HG02885 (cell line): ENCODE data around the gene MUC5AC.
"Not testable (repeated sequence)": the region's sequence is repeated elsewhere in the genome, so short reads cannot be mapped to it uniquely, and the experiment has no call there.

ENCODE experiments used
- ATAC-seq: cut with Tn5 transposase; IDR thresholded peaks from one replicate; pipeline ENCODE4 v1.9.1; 2021; ENCODE audit warnings: mild to moderate bottlenecking; ENCODE audit not compliant: unreplicated experiment, poor library complexity

MUC5AC gene

DNA sequence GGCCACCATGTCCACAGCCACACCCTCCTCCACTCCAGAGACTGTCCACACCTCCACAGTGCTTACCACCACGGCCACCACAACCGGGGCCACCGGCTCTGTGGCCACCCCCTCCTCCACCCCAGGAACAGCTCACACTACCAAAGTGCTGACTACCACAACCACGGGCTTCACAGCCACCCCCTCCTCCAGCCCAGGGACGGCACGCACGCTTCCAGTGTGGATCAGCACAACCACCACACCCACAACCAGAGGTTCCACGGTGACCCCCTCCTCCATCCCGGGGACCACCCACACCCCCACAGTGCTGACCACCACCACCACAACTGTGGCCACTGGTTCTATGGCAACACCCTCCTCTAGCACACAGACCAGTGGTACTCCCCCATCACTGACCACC, 86.8 kb downstream of the MUC5AC start:
- not testable (repeated sequence) for ATAC-seq

DNA sequence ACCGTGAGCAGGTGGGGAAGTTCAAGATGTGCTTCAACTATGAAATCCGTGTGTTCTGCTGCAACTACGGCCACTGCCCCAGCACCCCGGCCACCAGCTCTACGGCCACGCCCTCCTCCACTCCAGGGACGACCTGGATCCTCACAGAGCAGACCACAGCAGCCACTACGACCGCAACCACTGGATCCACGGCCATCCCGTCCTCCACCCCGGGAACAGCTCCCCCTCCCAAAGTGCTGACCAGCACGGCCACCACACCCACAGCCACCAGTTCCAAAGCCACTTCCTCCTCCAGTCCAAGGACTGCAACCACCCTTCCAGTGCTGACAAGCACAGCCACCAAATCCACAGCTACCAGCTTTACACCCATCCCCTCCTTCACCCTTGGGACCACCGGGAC, 88.0 kb downstream of the MUC5AC start:
- not testable (repeated sequence) for ATAC-seq

DNA sequence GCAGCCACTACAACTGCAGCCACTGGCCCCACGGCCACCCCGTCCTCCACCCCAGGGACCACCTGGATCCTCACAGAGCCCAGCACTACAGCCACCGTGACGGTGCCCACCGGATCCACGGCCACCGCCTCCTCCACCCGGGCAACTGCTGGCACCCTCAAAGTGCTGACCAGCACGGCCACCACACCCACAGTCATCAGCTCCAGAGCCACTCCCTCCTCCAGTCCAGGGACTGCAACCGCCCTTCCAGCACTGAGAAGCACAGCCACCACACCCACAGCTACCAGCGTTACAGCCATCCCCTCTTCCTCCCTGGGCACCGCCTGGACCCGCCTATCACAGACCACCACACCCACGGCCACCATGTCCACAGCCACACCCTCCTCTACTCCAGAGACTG, 88.5 kb downstream of the MUC5AC start:
- not testable (repeated sequence) for ATAC-seq

DNA sequence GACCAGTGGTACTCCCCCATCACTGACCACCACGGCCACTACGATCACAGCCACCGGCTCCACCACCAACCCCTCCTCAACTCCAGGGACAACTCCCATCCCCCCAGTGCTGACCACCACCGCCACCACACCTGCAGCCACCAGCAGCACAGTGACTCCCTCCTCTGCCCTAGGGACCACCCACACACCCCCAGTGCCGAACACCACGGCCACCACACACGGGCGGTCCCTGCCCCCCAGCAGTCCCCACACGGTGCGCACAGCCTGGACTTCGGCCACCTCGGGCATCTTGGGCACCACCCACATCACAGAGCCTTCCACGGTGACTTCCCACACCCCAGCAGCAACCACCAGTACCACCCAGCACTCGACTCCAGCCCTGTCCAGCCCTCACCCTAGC, 89.3 kb downstream of the MUC5AC start:
- ATAC-seq: not testable (repeated sequence)

DNA sequence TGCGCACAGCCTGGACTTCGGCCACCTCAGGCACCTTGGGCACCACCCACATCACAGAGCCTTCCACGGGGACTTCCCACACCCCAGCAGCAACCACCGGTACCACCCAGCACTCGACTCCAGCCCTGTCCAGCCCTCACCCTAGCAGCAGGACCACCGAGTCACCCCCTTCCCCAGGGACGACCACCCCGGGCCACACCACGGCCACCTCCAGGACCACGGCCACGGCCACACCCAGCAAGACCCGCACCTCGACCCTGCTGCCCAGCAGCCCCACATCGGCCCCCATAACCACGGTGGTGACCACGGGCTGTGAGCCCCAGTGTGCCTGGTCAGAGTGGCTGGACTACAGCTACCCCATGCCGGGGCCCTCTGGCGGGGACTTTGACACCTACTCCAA, 91.2 kb downstream of the MUC5AC start:
- not testable (repeated sequence) for ATAC-seq

DNA sequence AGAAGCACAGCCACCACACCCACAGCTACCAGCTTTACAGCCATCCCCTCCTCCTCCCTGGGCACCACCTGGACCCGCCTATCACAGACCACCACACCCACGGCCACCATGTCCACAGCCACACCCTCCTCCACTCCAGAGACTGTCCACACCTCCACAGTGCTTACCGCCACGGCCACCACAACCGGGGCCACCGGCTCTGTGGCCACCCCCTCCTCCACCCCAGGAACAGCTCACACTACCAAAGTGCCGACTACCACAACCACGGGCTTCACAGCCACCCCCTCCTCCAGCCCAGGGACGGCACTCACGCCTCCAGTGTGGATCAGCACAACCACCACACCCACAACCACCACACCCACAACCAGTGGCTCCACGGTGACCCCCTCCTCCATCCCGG, 92.7 kb downstream of the MUC5AC start:
- not testable (repeated sequence) for ATAC-seq
